Large intestine (tissue), 3 donors: ENCODE measurements around the gene SLIT1. TPM values are rescaled to one million over a fixed set of nuclear protein-coding genes. Genes with fewer than 3 reads are reported as not detected.
A peak's percentile ranks its signal among the peaks of the same experiment; 100 is the strongest.

Source experiments
- DNase-seq, 2 donors: peaks; one replicate each; pipeline versions ENCODE4 v3.0.0 to v3.0.0-alpha.2; 2013
- H3K27ac ChIP-seq: one replicate; pipeline ENCODE4 v1.5.1; 2013; ENCODE audit warnings: low read length
- H3K27me3 ChIP-seq: 2 replicates; pipeline ENCODE4 v1.6.1; 2013; ENCODE audit warnings: low read length; ENCODE audit not compliant: control insufficient read depth, insufficient read depth
- H3K36me3 ChIP-seq: 2 replicates; pipeline ENCODE4 v1.6.1; 2013; ENCODE audit warnings: low read length; ENCODE audit not compliant: control insufficient read depth, insufficient read depth
- H3K4me1 ChIP-seq: one replicate; pipeline ENCODE4 v1.6.1; 2013; ENCODE audit warnings: low read length; ENCODE audit not compliant: control insufficient read depth, insufficient read depth
- H3K4me3 ChIP-seq: one replicate; pipeline ENCODE4 v1.5.1; 2013; ENCODE audit warnings: low read length
- H3K9me3 ChIP-seq: one replicate; pipeline ENCODE4 v1.6.1; 2013; ENCODE audit warnings: mild to moderate bottlenecking, low read depth, low read length, moderate library complexity; ENCODE audit not compliant: control insufficient read depth
- WGBS: methylation state at CpG from one replicate; pipeline ENCODE4 v1.1.5; 2013; ENCODE audit warnings: low lambda C conversion rate; ENCODE audit not compliant: insufficient coverage; 5-methylcytosine and 5-hydroxymethylcytosine counted together
- polyA plus RNA-seq: library from polyadenylated mRNA; unstranded; fragments of 120-200 nt; gene quantifications from one replicate; pipeline ENCODE4 v1.2.1, GENCODE V29; 2013

SLIT1 gene
- polyA plus RNA-seq, 1 donor, result 1.6 TPM

DNA sequence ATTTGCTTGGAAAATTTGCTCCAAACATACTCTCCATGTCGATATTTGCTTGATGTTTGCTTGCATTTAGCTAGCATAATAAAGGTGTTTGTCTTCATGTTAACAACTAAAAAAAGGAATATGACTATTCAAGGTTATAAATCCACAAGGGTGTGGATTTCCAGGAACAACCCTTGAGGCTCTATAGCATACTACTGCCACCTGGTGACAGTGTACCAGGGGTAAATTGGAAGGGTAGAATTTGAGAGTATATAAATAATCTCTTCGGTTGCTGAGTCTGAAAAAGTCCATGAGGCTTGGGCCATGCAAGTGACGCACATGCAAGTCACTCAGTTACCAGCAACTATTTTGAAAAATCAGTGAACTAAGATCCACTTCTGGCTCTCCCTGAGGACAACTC, 68.4 kb downstream of the SLIT1 start:
- peaks cover 17% of the 10 kb centered on the region for H3K27me3 ChIP-seq
- H3K9me3 ChIP-seq, result no peaks in the 10 kb centered on the region
- H3K27ac ChIP-seq, result no peak overlapping the region
- H3K4me1 ChIP-seq, result no peaks in the 10 kb centered on the region
- no peaks in the 10 kb centered on the region for H3K36me3 ChIP-seq
- DNase-seq, result peak in 1 of 2 donors; percentile 20
- H3K4me3 ChIP-seq, result no peak overlapping the region
- no CpG with 5 or more reads among the region's 3 CpGs for WGBS

DNA sequence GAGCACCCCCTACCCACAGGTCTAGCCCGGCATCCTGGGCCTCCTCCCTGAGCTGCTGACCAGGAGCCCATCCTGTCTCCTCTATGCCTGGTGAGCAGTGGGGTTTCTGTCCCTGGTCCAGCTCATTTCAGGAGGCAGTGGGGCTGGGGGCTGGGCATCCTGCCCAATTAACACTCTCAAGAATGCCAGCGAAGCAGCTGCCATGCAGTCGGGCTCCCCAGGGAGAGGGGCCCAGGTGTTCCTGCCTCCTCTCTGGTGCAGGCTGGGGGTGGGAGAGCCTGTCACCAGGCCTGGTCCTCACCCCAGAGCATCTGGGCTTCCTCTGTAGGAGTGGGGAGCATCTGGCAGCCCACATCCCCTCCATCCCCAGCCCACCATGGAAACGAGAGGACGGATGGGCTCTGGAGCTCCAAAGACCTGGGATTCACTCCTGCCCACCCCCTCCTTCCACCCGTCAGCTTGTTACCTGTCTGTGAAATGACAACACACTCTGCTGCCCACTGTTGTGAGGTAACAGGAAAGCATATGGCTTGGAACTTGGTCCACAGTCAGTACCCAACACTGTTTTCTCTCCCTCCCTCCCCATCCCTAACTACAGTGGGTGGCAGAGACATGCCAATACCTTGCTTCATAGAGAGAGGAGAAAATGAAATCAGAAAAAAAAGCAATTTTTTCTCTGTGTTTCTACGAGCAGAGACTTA, 69.1 kb downstream of the SLIT1 start:
- no peak overlapping the region for H3K27ac ChIP-seq
- WGBS, result 75% methylated on average over 1 of the region's 7 CpGs
- no peaks in the 10 kb centered on the region for H3K36me3 ChIP-seq
- peaks cover 24% of the 10 kb centered on the region for H3K27me3 ChIP-seq
- H3K4me1 ChIP-seq, result no peaks in the 10 kb centered on the region
- H3K9me3 ChIP-seq, result no peaks in the 10 kb centered on the region
- no peak for DNase-seq
- no peak overlapping the region for H3K4me3 ChIP-seq

GRCh38 chr10:97115846-97116245, 69.9 kb downstream of the SLIT1 start:
- WGBS, result no CpG with 5 or more reads among the region's 2 CpGs
- no peak for DNase-seq
- Histone ChIP-seq H3K9me3 (no peaks in the 10 kb centered on the region), H3K4me1 (no peaks in the 10 kb centered on the region), H3K4me3 (no peak overlapping the region), H3K27me3 (peaks cover 21% of the 10 kb centered on the region), H3K27ac (no peak overlapping the region), H3K36me3 (no peaks in the 10 kb centered on the region)

- H3K4me1 ChIP-seq, result peaks cover 5% of the 10 kb centered on the region
- no CpG with 5 or more reads among the region's 11 CpGs for WGBS
- no peaks in the 10 kb centered on the region for H3K9me3 ChIP-seq
- H3K4me3 ChIP-seq, result no peak overlapping the region
- H3K27me3 ChIP-seq, result peaks cover 19% of the 10 kb centered on the region
- no peak overlapping the region for H3K27ac ChIP-seq
- no peak for DNase-seq
- H3K36me3 ChIP-seq, result no peaks in the 10 kb centered on the region
These were observed 74.1 kb downstream of the SLIT1 start for GRCh38 chr10:97111615-97112014.

DNA sequence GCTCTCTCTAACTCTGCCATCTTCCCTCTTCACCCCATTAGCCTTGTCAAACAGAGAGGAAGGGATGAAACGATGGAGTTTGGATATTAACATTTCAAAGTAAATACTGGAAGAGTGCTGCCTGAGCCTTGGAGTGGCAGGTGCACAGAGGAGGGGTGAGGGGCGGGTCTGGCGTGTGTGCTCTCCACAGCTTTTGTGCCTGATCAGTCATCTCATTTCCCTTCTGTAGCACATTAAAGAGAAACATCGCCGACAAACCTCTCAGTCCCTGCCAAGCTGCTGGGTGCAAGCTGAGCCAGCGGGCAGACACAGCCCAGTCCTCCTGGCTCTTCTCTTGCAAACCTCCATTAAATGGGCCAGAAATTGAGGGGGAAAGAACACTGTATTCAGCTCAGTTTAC, 76.2 kb downstream of the SLIT1 start:
- no peak overlapping the region for H3K4me3 ChIP-seq
- H3K27ac ChIP-seq, result no peak overlapping the region
- DNase-seq, result no peak
- peaks cover 19% of the 10 kb centered on the region for H3K27me3 ChIP-seq
- H3K9me3 ChIP-seq, result no peaks in the 10 kb centered on the region
- H3K4me1 ChIP-seq, result peaks cover 5% of the 10 kb centered on the region
- no peaks in the 10 kb centered on the region for H3K36me3 ChIP-seq
- no CpG with 5 or more reads among the region's 6 CpGs for WGBS

DNA sequence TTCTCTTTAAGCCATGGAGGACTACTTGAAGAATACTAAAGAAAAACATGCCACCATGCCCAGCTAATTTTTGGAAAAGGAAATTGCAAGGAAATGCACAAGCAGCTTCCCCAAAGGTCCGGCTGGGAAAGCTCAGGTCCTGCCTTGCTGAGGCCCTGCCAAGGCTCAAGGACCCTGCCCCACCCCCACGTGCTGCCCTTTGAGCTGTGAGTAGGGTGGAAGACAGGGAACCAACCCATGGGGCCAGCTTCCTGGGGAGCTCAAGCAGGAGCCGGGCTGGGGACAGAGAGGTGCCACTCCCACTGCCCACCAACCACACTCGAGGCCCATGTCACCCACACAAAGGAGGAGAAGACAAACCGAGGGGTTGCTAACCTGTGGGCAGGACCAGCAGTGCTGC, 78.2 kb downstream of the SLIT1 start:
- DNase-seq, result peak; percentile 48 to 75
- no peaks in the 10 kb centered on the region for H3K36me3 ChIP-seq
- no peak overlapping the region for H3K4me3 ChIP-seq
- H3K27me3 ChIP-seq, result peaks cover 17% of the 10 kb centered on the region
- H3K9me3 ChIP-seq, result no peaks in the 10 kb centered on the region
- H3K27ac ChIP-seq, result no peak overlapping the region
- WGBS, result no CpG with 5 or more reads among the region's 5 CpGs
- peaks cover 5% of the 10 kb centered on the region for H3K4me1 ChIP-seq

DNA sequence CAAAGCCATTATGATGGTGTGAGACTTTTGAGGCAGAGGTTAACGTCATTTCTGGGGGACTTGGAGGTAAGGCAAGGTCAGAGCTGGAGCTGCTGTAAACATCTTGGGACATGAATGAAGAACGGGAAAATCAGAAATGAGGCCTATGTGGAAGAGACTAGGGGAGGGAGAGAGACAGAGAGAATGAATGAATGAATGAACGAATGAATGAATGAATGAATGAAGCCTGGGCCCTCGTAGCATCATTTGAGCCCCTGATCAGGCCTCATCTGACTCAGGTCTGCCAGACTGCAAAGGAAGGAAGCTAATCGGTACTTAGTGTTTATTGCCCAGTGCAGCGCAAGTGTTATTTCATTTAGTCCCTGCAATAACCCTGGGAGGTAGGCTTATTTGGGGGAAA, 79.6 kb downstream of the SLIT1 start:
- DNase-seq, result no peak
- H3K9me3 ChIP-seq, result no peaks in the 10 kb centered on the region
- WGBS, result 100% methylated on average over 1 of the region's 6 CpGs

DNA sequence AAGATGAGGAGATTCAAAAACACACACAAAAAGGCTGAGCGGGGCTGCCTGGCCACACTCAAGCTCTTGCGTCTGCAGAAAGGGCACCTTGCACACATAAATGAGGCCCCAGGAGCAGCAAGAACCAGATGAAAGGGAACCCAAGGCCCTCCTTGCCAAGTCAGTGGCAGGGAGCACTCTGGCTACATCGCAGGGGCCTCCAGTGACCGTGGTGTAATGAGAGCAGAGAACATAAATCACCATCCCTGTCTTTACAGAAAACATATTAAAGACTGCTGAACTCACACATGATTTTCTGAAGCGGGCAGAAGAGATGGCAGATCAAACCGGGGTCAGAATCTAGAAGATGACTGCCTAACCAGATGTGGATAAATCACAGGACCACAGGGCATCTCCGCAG, 80.5 kb downstream of the SLIT1 start:
- no peak for DNase-seq
- no peak overlapping the region for H3K4me3 ChIP-seq
- H3K36me3 ChIP-seq, result no peaks in the 10 kb centered on the region
- H3K9me3 ChIP-seq, result no peaks in the 10 kb centered on the region
- no peak overlapping the region for H3K27ac ChIP-seq
- no CpG with 5 or more reads among the region's 7 CpGs for WGBS
- H3K4me1 ChIP-seq, result peaks cover 5% of the 10 kb centered on the region
- peaks cover 11% of the 10 kb centered on the region for H3K27me3 ChIP-seq

More for the DNA sequence above, 79.6 kb downstream of the SLIT1 start:
- Histone ChIP-seq H3K4me3 (no peak overlapping the region), H3K27ac (no peak overlapping the region), H3K36me3 (no peaks in the 10 kb centered on the region), H3K4me1 (peaks cover 5% of the 10 kb centered on the region), H3K27me3 (peaks cover 11% of the 10 kb centered on the region)

GRCh38 chr10:97103316-97104080, 82.3 kb downstream of the SLIT1 start:
- DNase-seq, result no peak
- WGBS, result 54% methylated on average over 3 of the region's 14 CpGs
- Histone ChIP-seq H3K27me3 (peaks cover 10% of the 10 kb centered on the region), H3K36me3 (no peaks in the 10 kb centered on the region), H3K4me1 (peaks cover 5% of the 10 kb centered on the region), H3K4me3 (no peak overlapping the region), H3K9me3 (no peaks in the 10 kb centered on the region), H3K27ac (no peak overlapping the region)

GRCh38 chr10:97102441-97102840, 83.3 kb downstream of the SLIT1 start:
- peaks cover 4% of the 10 kb centered on the region for H3K4me1 ChIP-seq
- no peak for DNase-seq
- H3K27ac ChIP-seq, result no peak overlapping the region
- H3K36me3 ChIP-seq, result no peaks in the 10 kb centered on the region
- whole genome bisulfite sequencing, result no CpG with 5 or more reads among the region's 6 CpGs
- H3K4me3 ChIP-seq, result no peak overlapping the region
- no peaks in the 10 kb centered on the region for H3K9me3 ChIP-seq
- peaks cover 15% of the 10 kb centered on the region for H3K27me3 ChIP-seq
